Measurements from ENCODE around the gene HIF1A. TPM values are rescaled to one million over a fixed set of nuclear protein-coding genes. Genes with fewer than 3 reads are reported as not detected.
A peak's percentile ranks its signal among the peaks of the same experiment; 100 is the strongest.

Gene HIF1A
- total and polyA plus RNA-seq, 2 of the 13 experiments (the other 11 are each of a cell fraction or from before 2014, with no cell fraction given): 41.0 to 126 TPM

DNA sequence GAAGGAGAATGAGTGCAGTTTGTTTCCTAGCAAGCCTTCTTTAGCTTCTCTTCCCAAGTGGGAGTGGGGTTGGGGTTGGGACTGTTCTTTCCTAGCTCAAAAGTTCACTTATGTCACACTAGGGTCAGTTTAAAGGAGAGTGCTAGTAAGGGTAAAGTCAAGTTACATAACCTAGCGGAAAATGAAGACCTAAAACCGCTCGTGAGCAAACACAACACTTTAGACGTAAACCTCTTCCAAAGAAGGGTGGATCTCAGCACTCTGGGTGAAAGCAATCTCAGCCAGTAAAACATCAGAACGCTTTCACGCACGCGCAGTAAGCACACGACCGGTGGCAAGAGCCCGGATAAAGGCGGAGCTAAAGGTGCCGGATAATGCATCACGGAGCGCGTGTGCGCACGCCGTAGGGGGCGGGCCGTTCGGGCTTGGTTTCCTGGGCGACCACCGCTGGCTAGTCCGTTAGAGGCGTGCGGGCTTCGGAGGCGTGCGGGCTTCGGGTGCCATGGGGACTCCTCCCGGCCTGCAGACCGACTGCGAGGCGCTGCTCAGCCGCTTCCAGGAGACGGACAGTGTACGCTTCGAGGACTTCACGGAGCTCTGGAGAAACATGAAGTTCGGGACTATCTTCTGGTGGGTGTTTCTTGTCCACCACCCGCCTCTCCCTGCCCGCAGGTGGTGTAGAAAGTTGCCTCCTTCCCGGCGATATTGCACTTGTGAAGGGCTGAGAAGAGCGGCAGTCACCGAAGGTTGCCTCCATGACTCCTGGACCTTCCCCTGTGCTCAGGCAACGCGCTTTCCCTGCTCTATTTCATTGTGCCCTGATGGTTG is 66.9 kb downstream of the HIF1A start, which contains the start of gene SNAPC1 (continued):
- TF ChIP-seq GLI4 (CRISPR knock-in tag; IDR thresholded peaks at IDR 0.05; ENCODE audit: borderline replicate concordance) (no peak), NR2C2 (CRISPR knock-in tag; IDR thresholded peaks at IDR 0.05; ENCODE audit: borderline replicate concordance) (0 out of 2 replicates have a peak, but pooled peaks have one; percentile 16), SCMH1 (CRISPR knock-in tag; IDR thresholded peaks at IDR 0.05; ENCODE audit: borderline replicate concordance) (no peak), HNF4G (IDR thresholded peaks at IDR 0.05; ENCODE audit: borderline replicate concordance, low read depth, low read length) (no peak), HNF4G (CRISPR knock-in tag; IDR thresholded peaks at IDR 0.05; ENCODE audit: borderline replicate concordance, low read depth) (no peak), AHR (CRISPR knock-in tag; IDR thresholded peaks at IDR 0.05) (no peak), ZNF501 (CRISPR knock-in tag; IDR thresholded peaks at IDR 0.05) (0 out of 2 replicates have a peak, but pooled peaks have one; percentile 27), ZNF703 (CRISPR knock-in tag; IDR thresholded peaks at IDR 0.05; ENCODE audit: borderline replicate concordance) (no peak), ZNF3 (CRISPR knock-in tag; IDR thresholded peaks at IDR 0.05) (no peak), ZFP37 (CRISPR knock-in tag; IDR thresholded peaks at IDR 0.05; ENCODE audit: borderline replicate concordance) (no peak), ZNF30 (CRISPR knock-in tag; IDR thresholded peaks at IDR 0.05) (no peak), ZNF891 (CRISPR knock-in tag; IDR thresholded peaks at IDR 0.05) (no peak), NONO (IDR thresholded peaks at IDR 0.05) (no peak), NONO (CRISPR knock-in tag; conservative IDR thresholded peaks at IDR 0.05) (0 out of 2 replicates have a peak, but pooled peaks have one; percentile 50), ZNF383 (CRISPR knock-in tag; IDR thresholded peaks at IDR 0.05; ENCODE audit: borderline replicate concordance) (no peak)
- TF ChIP-seq, protein P1, sequence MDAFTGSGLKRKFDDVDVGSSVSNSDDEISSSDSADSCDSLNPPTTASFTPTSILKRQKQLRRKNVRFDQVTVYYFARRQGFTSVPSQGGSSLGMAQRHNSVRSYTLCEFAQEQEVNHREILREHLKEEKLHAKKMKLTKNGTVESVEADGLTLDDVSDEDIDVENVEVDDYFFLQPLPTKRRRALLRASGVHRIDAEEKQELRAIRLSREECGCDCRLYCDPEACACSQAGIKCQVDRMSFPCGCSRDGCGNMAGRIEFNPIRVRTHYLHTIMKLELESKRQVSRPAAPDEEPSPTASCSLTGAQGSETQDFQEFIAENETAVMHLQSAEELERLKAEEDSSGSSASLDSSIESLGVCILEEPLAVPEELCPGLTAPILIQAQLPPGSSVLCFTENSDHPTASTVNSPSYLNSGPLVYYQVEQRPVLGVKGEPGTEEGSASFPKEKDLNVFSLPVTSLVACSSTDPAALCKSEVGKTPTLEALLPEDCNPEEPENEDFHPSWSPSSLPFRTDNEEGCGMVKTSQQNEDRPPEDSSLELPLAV (CRISPR knock-in tag; conservative IDR thresholded peaks at IDR 0.05; ENCODE audit: low read depth): no peak
- TF ChIP-seq, protein P2, sequence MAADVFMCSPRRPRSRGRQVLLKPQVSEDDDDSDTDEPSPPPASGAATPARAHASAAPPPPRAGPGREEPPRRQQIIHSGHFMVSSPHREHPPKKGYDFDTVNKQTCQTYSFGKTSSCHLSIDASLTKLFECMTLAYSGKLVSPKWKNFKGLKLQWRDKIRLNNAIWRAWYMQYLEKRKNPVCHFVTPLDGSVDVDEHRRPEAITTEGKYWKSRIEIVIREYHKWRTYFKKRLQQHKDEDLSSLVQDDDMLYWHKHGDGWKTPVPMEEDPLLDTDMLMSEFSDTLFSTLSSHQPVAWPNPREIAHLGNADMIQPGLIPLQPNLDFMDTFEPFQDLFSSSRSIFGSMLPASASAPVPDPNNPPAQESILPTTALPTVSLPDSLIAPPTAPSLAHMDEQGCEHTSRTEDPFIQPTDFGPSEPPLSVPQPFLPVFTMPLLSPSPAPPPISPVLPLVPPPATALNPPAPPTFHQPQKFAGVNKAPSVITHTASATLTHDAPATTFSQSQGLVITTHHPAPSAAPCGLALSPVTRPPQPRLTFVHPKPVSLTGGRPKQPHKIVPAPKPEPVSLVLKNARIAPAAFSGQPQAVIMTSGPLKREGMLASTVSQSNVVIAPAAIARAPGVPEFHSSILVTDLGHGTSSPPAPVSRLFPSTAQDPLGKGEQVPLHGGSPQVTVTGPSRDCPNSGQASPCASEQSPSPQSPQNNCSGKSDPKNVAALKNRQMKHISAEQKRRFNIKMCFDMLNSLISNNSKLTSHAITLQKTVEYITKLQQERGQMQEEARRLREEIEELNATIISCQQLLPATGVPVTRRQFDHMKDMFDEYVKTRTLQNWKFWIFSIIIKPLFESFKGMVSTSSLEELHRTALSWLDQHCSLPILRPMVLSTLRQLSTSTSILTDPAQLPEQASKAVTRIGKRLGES (CRISPR knock-in tag; IDR thresholded peaks at IDR 0.05; ENCODE audit: borderline replicate concordance): no peak
- TF ChIP-seq, protein P3, sequence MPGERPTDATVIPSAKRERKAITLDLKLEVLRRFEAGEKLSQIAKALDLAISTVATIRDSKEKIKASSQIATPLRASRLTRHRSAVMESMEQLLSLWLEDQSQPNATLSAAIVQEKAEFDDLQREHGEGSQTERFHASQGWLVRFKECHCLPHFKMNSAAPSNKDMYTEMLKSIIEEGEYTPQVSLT (CRISPR knock-in tag; IDR thresholded peaks at IDR 0.05; ENCODE audit: borderline replicate concordance, low read depth): no peak
- TF ChIP-seq, protein P4, sequence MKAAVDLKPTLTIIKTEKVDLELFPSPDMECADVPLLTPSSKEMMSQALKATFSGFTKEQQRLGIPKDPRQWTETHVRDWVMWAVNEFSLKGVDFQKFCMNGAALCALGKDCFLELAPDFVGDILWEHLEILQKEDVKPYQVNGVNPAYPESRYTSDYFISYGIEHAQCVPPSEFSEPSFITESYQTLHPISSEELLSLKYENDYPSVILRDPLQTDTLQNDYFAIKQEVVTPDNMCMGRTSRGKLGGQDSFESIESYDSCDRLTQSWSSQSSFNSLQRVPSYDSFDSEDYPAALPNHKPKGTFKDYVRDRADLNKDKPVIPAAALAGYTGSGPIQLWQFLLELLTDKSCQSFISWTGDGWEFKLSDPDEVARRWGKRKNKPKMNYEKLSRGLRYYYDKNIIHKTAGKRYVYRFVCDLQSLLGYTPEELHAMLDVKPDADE (CRISPR knock-in tag; IDR thresholded peaks at IDR 0.05): no peak
- TF ChIP-seq, protein P5, sequence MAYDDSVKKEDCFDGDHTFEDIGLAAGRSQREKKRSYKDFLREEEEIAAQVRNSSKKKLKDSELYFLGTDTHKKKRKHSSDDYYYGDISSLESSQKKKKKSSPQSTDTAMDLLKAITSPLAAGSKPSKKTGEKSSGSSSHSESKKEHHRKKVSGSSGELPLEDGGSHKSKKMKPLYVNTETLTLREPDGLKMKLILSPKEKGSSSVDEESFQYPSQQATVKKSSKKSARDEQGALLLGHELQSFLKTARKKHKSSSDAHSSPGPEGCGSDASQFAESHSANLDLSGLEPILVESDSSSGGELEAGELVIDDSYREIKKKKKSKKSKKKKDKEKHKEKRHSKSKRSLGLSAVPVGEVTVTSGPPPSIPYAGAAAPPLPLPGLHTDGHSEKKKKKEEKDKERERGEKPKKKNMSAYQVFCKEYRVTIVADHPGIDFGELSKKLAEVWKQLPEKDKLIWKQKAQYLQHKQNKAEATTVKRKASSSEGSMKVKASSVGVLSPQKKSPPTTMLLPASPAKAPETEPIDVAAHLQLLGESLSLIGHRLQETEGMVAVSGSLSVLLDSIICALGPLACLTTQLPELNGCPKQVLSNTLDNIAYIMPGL (CRISPR knock-in tag; IDR thresholded peaks at IDR 0.05; ENCODE audit: borderline replicate concordance in 1 of 2, low read depth in 1 of 2): peak; percentile 28 to 64; a peak in 1 of 4 replicates

Data from HepG2 (cell line).